Muscle layer of duodenum (tissue), 2 donors: ENCODE data around the gene OGT.
"Not testable (repeated sequence)": the region's sequence is repeated elsewhere in the genome, so short reads cannot be mapped to it uniquely, and the experiment has no call there.

ENCODE experiments used
- H3K27ac ChIP-seq: one replicate; pipeline ENCODE4 v1.7.0; 2013; ENCODE audit warnings: mild to moderate bottlenecking, low read length
- H3K27me3 ChIP-seq: one replicate; pipeline ENCODE4 v1.7.0; 2013; ENCODE audit warnings: low read depth, mild to moderate bottlenecking, control low read depth, low read length
- H3K36me3 ChIP-seq, 2 donors: one replicate each; pipeline ENCODE4 v1.7.0; 2013; ENCODE audit warnings: low read length in 2 of 2, control low read depth in 1 of 2, mild to moderate bottlenecking in 1 of 2; ENCODE audit not compliant: insufficient read depth in 2 of 2, control insufficient read depth in 1 of 2
- H3K4me1 ChIP-seq, 2 donors: one replicate each; pipeline ENCODE4 v1.7.0; 2013; ENCODE audit warnings: low read length in 2 of 2, mild to moderate bottlenecking in 2 of 2, control low read depth in 1 of 2, moderate library complexity in 1 of 2; ENCODE audit not compliant: insufficient read depth in 2 of 2, control insufficient read depth in 1 of 2
- H3K4me3 ChIP-seq, 2 donors: one replicate each; pipeline ENCODE4 v1.7.0; 2013; ENCODE audit warnings: low read length in 2 of 2, low read depth in 1 of 2, mild to moderate bottlenecking in 1 of 2
- H3K9me3 ChIP-seq, 2 donors: one replicate each; pipeline ENCODE4 v1.7.0; 2013; ENCODE audit warnings: low read length in 2 of 2, control low read depth in 1 of 2, mild to moderate bottlenecking in 1 of 2; ENCODE audit not compliant: control insufficient read depth in 1 of 2
- donor health status: healthy.

OGT gene

GRCh38 chrX:71513731-71514130 lies 19.2 kb upstream of the OGT start:
- H3K27ac ChIP-seq, H3K27me3 ChIP-seq, H3K9me3 ChIP-seq, H3K4me3 ChIP-seq, H3K4me1 ChIP-seq, H3K36me3 ChIP-seq: not testable (repeated sequence)

GRCh38 chrX:71514367-71515037 lies 18.4 kb upstream of the OGT start:
- H3K4me3 ChIP-seq = no peak overlapping the region
- H3K9me3 ChIP-seq = no peaks in the 10 kb centered on the region
- peaks cover 0 to 3% of the 10 kb centered on the region in 2 donors for H3K4me1 ChIP-seq
- no peaks in the 10 kb centered on the region for H3K36me3 ChIP-seq
- H3K27ac ChIP-seq = no peak overlapping the region
- H3K27me3 ChIP-seq = no peaks in the 10 kb centered on the region

DNA sequence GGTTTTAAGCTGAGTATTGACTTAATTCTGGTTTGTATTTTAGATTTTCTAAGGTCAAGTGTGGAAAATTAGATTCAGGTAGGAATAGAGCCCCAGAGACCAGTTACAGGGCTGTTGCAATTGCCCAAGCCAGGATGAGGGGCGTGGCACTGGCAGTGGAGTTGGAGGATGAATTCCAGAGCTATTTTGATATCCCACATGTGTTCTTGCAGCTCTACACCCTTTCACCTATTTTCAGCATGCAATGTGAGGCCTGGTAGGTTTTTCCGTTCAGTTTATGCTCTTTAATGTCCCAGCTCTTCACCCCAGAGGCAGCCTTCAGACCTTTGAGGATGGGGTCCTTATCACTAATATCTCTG lies 17.9 kb upstream of the OGT start:
- H3K27me3 ChIP-seq = no peaks in the 10 kb centered on the region
- H3K36me3 ChIP-seq = no peaks in the 10 kb centered on the region
- H3K4me3 ChIP-seq = no peak overlapping the region
- H3K4me1 ChIP-seq = peaks cover 0 to 3% of the 10 kb centered on the region in 2 donors
- H3K27ac ChIP-seq = no peak overlapping the region
- H3K9me3 ChIP-seq = no peaks in the 10 kb centered on the region

DNA sequence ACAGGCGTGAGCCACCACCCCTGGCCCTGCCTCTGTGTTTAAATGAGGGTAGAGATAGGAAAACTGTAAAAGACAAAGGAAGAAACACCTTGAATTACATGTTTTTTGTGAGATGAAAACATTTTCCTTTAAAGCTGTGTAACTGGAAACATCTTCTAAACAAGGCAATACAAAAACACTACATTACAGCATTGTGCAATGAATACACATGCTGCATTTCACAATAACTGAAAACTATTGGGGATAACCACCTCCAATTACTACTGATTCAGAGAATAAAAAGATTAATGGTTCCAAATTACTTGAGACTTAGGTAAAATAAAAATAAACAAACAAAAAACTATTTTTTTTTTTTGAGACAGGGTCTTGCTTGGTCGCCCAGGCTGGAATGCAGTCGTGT lies 7.6 kb upstream of the OGT start:
- no peaks in the 10 kb centered on the region for H3K4me1 ChIP-seq
- no peak overlapping the region for H3K4me3 ChIP-seq
- H3K27me3 ChIP-seq = no peaks in the 10 kb centered on the region
- H3K36me3 ChIP-seq = no peaks in the 10 kb centered on the region
- H3K27ac ChIP-seq = no peak overlapping the region
- H3K9me3 ChIP-seq = no peaks in the 10 kb centered on the region

GRCh38 chrX:71532078-71532752 lies 689 bp upstream of the OGT start:
- no peaks in the 10 kb centered on the region for H3K36me3 ChIP-seq
- no peaks in the 10 kb centered on the region for H3K27me3 ChIP-seq
- H3K9me3 ChIP-seq = no peaks in the 10 kb centered on the region
- H3K4me3 ChIP-seq = peak overlapping the region; percentile 69 to 99
- H3K4me1 ChIP-seq = peaks cover 0 to 4% of the 10 kb centered on the region in 2 donors
- H3K27ac ChIP-seq = peak overlapping the region; percentile 98

GRCh38 chrX:71533516-71533850 lies 579 bp downstream of the OGT start:
- Histone ChIP-seq H3K4me3 (peak overlapping the region; percentile 69 to 99), H3K27me3 (no peaks in the 10 kb centered on the region), H3K27ac (peak overlapping the region; percentile 98), H3K36me3 (no peaks in the 10 kb centered on the region), H3K9me3 (no peaks in the 10 kb centered on the region), H3K4me1 (peaks cover 0 to 11% of the 10 kb centered on the region in 2 donors)

DNA sequence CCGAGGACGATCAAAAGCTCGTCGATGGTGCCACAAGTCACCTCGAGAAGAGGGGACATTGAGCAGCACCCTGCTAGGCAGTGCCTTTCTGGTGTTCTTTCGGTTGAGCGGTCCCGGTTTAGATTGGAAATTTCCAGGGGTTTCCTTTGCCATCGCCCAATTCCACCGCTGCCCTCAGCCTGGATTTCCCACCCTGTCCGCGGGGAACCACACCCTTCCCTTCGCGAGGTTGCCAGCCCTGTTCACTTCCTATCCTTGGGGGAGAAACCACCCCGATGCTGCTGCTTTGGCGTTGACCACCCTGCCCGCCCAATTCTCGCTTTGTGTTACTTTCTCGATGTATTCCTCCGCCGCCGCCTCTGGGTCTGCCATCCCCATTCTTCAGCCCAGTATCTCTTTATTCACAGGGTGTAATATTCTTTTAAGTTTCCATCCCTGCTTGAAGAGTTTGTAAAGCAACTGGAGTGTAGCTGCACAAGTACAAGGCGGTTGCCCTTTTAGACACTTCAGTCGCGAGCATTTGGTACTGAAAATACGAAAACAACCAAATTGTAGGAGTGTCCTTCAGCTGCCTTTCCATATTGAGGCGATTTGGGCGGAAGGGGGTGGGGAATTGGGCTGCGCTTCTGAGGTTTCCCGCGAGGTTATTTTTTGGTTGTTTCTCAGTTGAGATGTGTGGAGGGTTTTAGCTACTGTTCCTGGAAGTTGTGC lies 1.1 kb downstream of the OGT start:
- Histone ChIP-seq H3K9me3 (no peaks in the 10 kb centered on the region), H3K27me3 (no peaks in the 10 kb centered on the region), H3K4me3 (peak overlapping the region; percentile 69 to 99), H3K4me1 (peaks cover 0 to 16% of the 10 kb centered on the region in 2 donors), H3K36me3 (no peaks in the 10 kb centered on the region), H3K27ac (peak overlapping the region; percentile 98)

DNA sequence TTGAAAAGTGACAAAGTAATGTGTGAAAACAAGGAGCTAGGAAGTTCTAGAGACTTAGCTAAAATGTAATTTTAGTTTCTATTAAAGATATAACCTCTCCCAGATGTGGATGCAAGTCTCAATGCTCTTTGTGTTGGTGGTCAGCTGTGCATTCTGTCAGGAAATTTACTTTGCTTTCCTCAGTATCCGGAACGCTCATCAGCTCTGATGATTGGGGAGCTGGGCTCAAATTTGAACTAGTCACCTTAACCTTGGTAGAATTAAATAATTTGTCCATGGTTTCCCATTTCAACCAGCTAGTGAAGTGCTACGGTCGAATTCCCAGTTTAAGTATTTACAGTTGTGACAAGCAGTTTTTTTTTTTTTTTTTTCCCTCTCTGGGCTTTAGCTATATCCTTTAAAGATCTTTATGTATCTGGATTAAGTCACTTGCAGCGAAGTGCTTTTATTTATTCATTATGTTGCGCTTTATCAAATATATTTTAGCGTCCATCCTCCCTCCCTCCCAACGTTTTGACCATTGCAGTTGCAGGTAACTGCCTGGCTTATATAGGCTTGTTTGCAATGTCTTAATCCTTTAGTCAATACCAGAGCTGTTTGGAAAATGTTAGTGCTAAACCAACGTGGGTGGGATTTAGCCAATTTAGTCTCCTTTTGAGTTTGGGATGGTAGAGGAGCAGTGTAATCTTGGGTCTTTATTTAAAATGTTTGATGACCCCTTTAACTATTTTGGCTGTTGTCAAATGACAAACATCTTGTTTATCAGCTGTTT lies 2.1 kb downstream of the OGT start:
- Histone ChIP-seq H3K27me3 (no peaks in the 10 kb centered on the region), H3K4me3 (peak overlapping the region; percentile 69 to 99), H3K27ac (peak overlapping the region; percentile 98), H3K9me3 (no peaks in the 10 kb centered on the region), H3K4me1 (peaks cover 4 to 26% of the 10 kb centered on the region in 2 donors), H3K36me3 (no peaks in the 10 kb centered on the region)

GRCh38 chrX:71536285-71536684 lies 3.4 kb downstream of the OGT start:
- Histone ChIP-seq H3K27me3 (no peaks in the 10 kb centered on the region), H3K36me3 (no peaks in the 10 kb centered on the region), H3K27ac (peak overlapping the region; percentile 39), H3K9me3 (no peaks in the 10 kb centered on the region), H3K4me3 (peak overlapping the region; percentile 69 to 99), H3K4me1 (peaks cover 5 to 35% of the 10 kb centered on the region in 2 donors)

DNA sequence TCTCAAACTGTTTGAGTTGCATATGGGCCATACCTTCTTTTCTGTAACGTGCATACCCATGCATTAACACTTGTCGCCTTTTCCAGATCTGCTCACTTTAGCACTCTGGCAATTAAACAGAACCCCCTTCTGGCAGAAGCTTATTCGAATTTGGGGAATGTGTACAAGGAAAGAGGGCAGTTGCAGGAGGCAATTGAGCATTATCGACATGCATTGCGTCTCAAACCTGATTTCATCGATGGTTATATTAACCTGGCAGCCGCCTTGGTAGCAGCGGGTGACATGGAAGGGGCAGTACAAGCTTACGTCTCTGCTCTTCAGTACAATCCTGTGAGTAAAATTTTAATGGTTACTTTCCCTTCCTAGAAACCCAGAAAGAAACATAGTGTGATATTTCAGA lies 4.8 kb downstream of the OGT start:
- peaks cover 0 to 3% of the 10 kb centered on the region in 2 donors for H3K36me3 ChIP-seq
- no peaks in the 10 kb centered on the region for H3K27me3 ChIP-seq
- H3K27ac ChIP-seq = no peak overlapping the region
- no peaks in the 10 kb centered on the region for H3K9me3 ChIP-seq
- H3K4me3 ChIP-seq = no peak overlapping the region
- peaks cover 15 to 45% of the 10 kb centered on the region in 2 donors for H3K4me1 ChIP-seq

- Histone ChIP-seq H3K27ac (peak overlapping the region; percentile 14), H3K4me1 (peaks cover 22 to 52% of the 10 kb centered on the region in 2 donors), H3K4me3 (no peak overlapping the region)
These were observed 7.9 kb downstream of the OGT start for GRCh38 chrX:71540801-71541200.

More at GRCh38 chrX:71540801-71541200, 7.9 kb downstream of the OGT start:
- Histone ChIP-seq H3K36me3 (peaks cover under 1 to 3% of the 10 kb centered on the region in 2 donors), H3K9me3 (no peaks in the 10 kb centered on the region), H3K27me3 (no peaks in the 10 kb centered on the region)
